GM19468 (cell line): ENCODE data around the gene WASF2.
"Not testable (repeated sequence)": the region's sequence is repeated elsewhere in the genome, so short reads cannot be mapped to it uniquely, and the experiment has no call there.

ENCODE experiments used
- ATAC-seq: cut with Tn5 transposase; IDR thresholded peaks from one replicate; pipeline ENCODE4 v1.9.1; 2021; ENCODE audit warnings: mild to moderate bottlenecking, moderate library complexity, moderate number of reproducible peaks; ENCODE audit not compliant: unreplicated experiment; ENCODE audit errors: extremely low read depth

WASF2 gene

DNA sequence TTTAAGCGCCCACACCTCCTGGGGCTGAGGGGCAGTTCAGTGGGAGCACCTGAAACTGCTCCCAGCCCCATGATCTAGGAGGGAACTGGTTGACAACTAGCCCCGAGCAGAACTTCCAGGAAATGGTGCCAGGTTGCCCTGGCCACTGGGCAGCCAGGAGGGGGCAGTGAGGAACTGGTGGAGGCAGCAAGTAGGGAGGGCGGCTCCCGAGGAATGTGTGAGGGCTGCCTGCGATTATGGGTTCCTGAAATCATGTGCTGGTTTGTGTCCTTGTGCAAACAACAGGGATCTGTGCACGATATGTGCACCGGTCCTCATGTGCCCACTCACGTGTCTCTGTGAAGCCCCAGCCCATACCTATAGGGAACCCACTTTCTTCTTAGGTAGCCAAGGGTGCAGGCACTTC is 87.6 kb downstream of the WASF2 start:
- no peak for ATAC-seq

GRCh38 chr1:27400963-27401341 is 89.0 kb downstream of the WASF2 start:
- ATAC-seq: no peak

DNA sequence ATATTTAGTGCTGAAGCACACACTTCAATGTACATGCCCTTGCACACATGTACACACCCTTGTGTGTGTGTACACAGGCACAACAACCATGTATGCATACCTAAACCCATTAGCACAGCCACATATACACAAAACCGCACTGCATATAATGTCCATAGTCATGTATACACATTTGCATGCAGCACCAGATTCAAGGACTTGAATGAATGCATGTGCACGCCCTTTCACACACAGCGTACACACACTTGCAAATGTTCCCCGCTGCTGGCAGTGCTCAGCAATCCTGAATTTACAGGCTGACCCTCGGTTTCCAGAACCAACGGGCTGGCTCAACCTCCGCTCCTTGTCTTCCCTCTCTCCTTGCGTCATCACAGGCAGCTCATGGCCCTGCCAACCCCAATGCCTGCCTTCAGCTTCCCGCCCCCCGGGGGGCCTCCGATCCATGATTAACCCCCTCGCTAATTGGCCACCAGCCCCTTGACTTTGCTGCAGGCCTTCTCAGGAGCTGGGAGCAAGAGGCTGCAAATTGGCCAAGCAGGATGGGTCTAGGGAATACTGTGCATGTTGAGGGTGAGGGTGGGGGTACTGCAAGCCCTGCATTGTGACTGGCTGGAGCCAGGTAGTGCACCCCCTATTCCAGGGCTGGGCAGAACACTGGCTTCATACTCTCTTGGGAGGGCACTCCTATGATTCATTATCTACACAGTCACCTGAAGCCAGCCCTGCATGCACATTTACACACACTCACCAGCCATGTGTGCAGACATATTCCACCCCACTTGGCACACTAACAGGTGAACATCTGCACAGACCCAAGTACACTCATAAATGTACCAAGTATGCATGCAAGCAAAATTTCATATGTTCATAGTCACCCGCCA is 89.6 kb downstream of the WASF2 start:
- ATAC-seq: no peak

DNA sequence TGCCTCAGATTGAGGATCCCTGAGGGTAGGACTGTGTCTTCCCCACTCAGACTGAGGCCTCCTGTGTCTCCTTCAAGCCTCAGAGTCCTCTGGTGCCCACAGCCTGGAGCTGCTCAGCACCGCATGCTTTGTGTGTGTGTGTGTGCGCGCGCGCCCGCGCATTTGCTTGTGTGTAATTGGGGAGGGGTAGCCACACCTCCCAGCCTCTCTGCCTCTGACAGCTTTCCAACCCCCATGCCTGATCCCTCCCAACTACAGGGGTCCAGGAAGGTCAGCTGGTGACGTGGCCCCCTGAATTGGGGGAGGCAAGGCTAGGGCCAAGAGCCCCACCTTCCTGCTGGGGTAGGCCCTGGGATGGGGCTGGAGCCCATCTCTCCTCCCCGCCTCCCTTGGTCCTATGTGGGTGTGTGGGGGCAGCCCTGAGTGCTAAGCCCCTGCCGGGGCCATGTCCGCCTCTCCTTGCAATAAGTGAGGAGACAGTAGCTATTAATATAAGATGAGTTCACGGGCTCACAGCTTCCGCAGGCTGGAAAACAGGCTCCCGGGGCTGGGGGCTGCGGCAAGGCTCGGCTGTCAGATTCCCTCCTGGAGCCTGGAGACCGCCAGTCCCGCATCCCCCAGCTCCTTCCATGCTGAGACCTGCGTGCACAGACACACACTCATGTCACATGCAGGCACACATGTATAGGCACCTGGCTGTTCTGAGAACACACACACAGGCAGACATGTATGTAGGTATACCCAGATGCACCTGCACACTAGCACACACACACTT is 90.5 kb downstream of the WASF2 start:
- ATAC-seq: no peak

- no peak for ATAC-seq
Measured at GRCh38 chr1:27398405-27399149, 91.4 kb downstream of the WASF2 start.

DNA sequence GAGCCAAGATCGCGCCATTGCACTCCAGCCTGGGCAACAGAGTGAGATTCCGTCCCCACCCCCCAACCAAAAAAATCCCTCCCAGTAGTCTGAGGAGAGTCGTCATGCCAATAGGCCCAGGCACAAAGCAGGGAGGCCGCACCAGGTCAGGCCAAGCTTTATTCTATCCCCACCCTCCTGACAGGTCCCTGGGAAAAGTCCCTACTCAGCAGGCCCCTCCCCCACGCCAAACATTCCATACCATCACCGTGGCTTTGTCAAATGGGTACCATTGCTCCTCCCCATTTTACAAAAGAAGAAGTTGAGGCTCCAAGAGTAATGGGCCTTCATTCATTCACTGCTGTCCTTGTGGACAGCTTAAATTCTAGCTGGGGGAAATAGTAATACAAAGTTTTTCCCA is 92.2 kb downstream of the WASF2 start:
- no peak for ATAC-seq

DNA sequence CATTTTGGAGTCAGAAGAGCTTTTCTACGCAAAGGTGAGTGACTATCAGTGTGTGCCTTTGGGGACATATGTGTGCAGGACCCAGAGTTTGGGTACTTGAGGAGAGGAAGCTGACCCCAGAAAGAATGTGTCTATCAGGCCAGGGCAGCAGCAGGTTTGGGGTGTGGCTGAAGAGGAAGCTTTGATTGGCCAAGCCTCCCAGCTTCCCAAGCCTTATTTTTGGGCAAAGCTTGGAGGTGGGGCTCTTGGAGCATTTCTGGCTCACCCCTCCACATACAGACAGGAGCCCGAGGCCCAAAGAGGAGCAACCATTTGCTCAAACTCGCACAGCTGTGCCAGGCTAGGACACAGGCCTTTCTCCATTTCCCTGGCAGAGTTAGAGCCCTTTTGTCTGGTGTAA is 92.9 kb downstream of the WASF2 start:
- no peak for ATAC-seq

- no peak for ATAC-seq
Measured at GRCh38 chr1:27395441-27396195, 94.3 kb downstream of the WASF2 start.

GRCh38 chr1:27394925-27395324 is 95.0 kb downstream of the WASF2 start:
- no peak for ATAC-seq

- no peak for ATAC-seq
Measured at GRCh38 chr1:27394282-27394658, 95.7 kb downstream of the WASF2 start.

DNA sequence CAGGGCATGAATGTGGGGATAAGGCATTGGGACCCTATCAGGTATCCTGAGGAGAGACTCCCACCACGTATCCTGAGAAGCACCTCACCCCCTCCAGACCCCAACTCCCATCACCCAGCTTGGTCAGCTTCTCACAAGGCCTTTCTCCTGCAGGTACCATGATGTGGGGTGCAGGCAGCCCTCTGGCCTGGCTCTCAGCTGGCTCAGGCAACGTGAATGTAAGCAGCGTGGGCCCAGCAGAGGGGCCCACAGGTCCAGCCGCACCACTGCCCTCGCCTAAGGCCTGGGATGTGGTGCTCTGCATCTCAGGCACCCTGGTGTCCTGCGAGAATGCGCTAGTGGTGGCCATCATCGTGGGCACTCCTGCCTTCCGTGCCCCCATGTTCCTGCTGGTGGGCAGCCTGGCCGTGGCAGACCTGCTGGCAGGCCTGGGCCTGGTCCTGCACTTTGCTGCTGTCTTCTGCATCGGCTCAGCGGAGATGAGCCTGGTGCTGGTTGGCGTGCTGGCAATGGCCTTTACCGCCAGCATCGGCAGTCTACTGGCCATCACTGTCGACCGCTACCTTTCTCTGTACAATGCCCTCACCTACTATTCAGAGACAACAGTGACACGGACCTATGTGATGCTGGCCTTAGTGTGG is 96.2 kb downstream of the WASF2 start:
- ATAC-seq: no peak

GRCh38 chr1:27392778-27393635 is 97.0 kb downstream of the WASF2 start:
- no peak for ATAC-seq

DNA sequence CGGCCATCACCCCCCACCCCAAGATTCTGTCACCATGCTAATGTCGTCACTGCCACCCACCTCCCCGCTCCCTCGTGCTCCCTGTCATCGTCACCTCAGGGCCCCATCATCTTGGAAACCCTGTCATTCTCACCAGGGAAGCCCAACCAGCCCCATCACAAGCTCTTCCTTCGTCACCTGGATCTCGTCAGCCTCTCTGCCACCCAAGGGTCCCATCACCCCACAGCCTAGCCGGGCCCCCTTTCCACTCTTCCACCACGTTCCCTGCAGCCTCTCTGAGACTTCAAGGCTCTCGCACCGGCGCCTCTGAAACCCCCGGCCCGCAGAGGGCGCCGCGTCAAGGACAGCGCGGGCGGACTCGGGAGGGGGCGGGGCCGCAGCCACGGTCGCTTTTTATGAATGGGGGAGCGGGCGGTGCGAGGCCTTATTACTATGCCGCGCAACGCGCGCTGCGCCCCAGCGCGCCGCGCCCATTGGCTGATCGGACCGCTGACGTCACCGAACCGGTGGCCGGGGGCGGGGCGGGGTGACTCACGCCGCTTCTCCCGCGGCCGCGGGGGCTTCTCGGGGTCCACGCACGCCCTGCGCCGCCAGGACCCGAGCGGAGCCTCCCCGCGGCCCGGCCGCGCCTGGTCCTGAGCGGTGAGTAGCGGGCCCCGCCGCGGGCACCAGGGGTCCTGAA is 97.7 kb downstream of the WASF2 start, which contains the start of gene GPR3:
Gene GPR3, plus strand, starts transcription at position 527 of the 682 bp plus-strand sequence. CDS start 1,177 bp downstream, outside the sequence.
- peak; percentile 59 for ATAC-seq

GRCh38 chr1:27391511-27392095 is 98.4 kb downstream of the WASF2 start:
- ATAC-seq: no peak

DNA sequence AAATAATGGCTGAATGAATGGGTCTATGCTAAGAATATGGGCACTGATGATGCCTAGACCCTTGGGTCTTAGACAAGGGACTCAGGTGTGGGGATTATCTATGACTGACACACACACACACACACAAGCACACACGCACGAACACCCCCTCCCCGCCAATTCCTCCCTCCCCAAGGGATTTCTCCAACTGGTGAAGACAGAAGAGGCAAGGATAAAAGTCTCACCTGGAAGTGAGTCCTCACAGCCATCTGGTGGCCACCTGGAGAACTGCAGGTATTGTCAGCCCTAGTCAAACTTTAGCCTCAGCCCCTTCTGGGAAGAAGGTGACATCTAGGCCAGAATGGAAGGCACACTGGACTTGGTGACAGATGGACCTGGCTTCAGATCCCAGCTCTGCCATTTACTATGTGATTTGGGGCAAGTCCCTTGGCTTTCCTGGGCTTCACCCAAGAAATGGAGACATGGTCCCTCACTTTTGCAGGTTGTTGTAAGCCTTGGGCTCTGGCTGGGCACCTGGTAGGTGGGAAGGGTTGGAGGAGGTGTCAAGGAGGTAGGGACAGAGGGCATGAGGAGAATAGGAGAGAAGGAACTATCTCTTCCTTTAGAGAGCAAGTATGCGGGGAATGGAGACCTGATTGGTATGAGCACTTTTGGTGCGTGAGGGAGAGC is 101.5 kb downstream of the WASF2 start:
- no peak for ATAC-seq

- not testable (repeated sequence) for ATAC-seq
Measured at GRCh38 chr1:27384797-27385196, 105.2 kb downstream of the WASF2 start.

DNA sequence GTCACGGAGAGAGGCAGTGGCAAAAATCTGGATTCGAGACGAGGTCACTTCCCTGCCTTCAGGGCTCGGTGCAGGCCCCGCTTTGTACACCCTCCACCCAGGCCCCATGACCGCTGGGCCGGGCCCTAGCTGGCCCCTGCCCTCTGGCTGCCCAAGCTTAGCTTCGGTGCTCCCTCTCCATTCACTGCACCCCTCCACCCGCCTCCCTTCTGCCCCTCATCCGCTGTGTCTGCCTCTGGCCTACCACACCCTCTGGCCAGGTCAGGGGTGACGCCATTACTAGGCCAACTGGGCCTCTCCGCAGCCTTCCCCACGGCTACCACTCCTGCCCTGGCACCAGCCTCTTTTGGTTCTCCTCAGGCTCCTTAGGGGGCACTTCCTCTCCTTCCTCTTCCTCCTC is 106.3 kb downstream of the WASF2 start:
- no peak for ATAC-seq
